Suprapubic skin (tissue), 4 donors: Measurements from ENCODE around the gene DSTN. TPM values are rescaled to one million over a fixed set of nuclear protein-coding genes. Genes with fewer than 3 reads are reported as not detected.
A peak's percentile ranks its signal among the peaks of the same experiment; 100 is the strongest.

Experiments used
- DNase-seq, 2 donors: peaks; one replicate each; pipeline ENCODE4 v3.0.0-alpha.2; 2019; ENCODE audit warnings: low spot score in 2 of 2
- H3K27ac ChIP-seq: fragments of 200-600 bp; sonication (generic); one replicate; pipeline ENCODE4 v1.5.1; 2019
- H3K27me3 ChIP-seq: fragments of 200-600 bp; sonication (generic); one replicate; pipeline ENCODE4 v1.5.1; 2019
- H3K36me3 ChIP-seq: fragments of 200-600 bp; sonication (generic); one replicate; pipeline ENCODE4 v1.5.1; 2019
- H3K4me1 ChIP-seq: fragments of 200-600 bp; sonication (generic); one replicate; pipeline ENCODE4 v1.5.1; 2019
- H3K4me3 ChIP-seq: fragments of 200-600 bp; sonication (generic); one replicate; pipeline ENCODE4 v1.5.1; 2019; ENCODE audit warnings: mild to moderate bottlenecking
- H3K9me3 ChIP-seq: fragments of 200-600 bp; sonication (generic); one replicate; pipeline ENCODE4 v1.5.1; 2019
- CTCF ChIP-seq, 2 donors: fragments of 200-600 bp in 1 of 2; fragments of 450-650 bp in 1 of 2; sonication (generic) in 1 of 2; IDR thresholded peaks; one replicate each; pipeline ENCODE4 v1.5.1; 2016 to 2019; ENCODE audit warnings: antibody characterized with exemption in 2 of 2, mild to moderate bottlenecking in 1 of 2, moderate library complexity in 1 of 2
- EP300 ChIP-seq: sonication (generic); formaldehyde crosslinking; IDR thresholded peaks from one replicate; pipeline ENCODE4 v1.6.1; 2017; ENCODE audit warnings: antibody characterized with exemption
- POLR2A ChIP-seq, 2 donors: fragments of 450-650 bp; IDR thresholded peaks; one replicate each; pipeline ENCODE4 v1.6.1; 2017; ENCODE audit warnings: antibody characterized with exemption in 2 of 2, mild to moderate bottlenecking in 2 of 2, moderate library complexity in 2 of 2
- POLR2AphosphoS5 ChIP-seq, 3 donors: sonication (generic); formaldehyde crosslinking; IDR thresholded peaks; one replicate each; pipeline ENCODE4 v1.6.1; 2017; ENCODE audit warnings: antibody characterized with exemption in 3 of 3
- WGBS: methylation state at CpG from one replicate; pipeline ENCODE4 v1.1.5; 2018; 5-methylcytosine and 5-hydroxymethylcytosine counted together
- total RNA-seq, 4 donors: library from RNA; depleted of rRNA; stranded (reverse); fragments of >200 nt; gene quantifications; one replicate each; pipeline ENCODE4 v1.1.0, GENCODE V29; 2016

The DSTN gene
- total RNA-seq, 4 donors from 2014 or later, result 186 to 301 (median 258) TPM

GRCh38 chr20:17562804-17563305 lies 7.0 kb upstream of the DSTN start:
- H3K27me3 ChIP-seq, result no peaks in the 10 kb centered on the region
- peak overlapping the region; percentile 48 for H3K27ac ChIP-seq
- H3K4me3 ChIP-seq, result no peak overlapping the region
- DNase-seq, result no peak
- no peak for TF ChIP-seq POLR2AphosphoS5 (IDR thresholded peaks at IDR 0.05)
- peak; percentile 27 for TF ChIP-seq EP300
- H3K9me3 ChIP-seq, result no peaks in the 10 kb centered on the region
- WGBS, result 84% methylated on average over 2 of the region's 2 CpGs
- no peaks in the 10 kb centered on the region for H3K36me3 ChIP-seq
- peaks cover 17% of the 10 kb centered on the region for H3K4me1 ChIP-seq

- Histone ChIP-seq H3K27ac (no peak overlapping the region), H3K4me1 (peaks cover 9% of the 10 kb centered on the region), H3K9me3 (no peaks in the 10 kb centered on the region), H3K27me3 (no peaks in the 10 kb centered on the region), H3K4me3 (no peak overlapping the region), H3K36me3 (no peaks in the 10 kb centered on the region)
- TF ChIP-seq POLR2A (IDR thresholded peaks at IDR 0.05), result no peak
- TF ChIP-seq CTCF (IDR thresholded peaks at IDR 0.05), result no peak
- TF ChIP-seq POLR2AphosphoS5 (IDR thresholded peaks at IDR 0.05), result no peak
- TF ChIP-seq EP300, result no peak
- WGBS, result 38% methylated on average over 4 of the region's 4 CpGs
- DNase-seq, result no peak
Measured at GRCh38 chr20:17565169-17565845, 4.6 kb upstream of the DSTN start.

- no peaks in the 10 kb centered on the region for H3K9me3 ChIP-seq
- H3K4me3 ChIP-seq, result no peak overlapping the region
- H3K36me3 ChIP-seq, result no peaks in the 10 kb centered on the region
- 90% methylated on average over 3 of the region's 3 CpGs for WGBS
- peaks cover 15% of the 10 kb centered on the region for H3K4me1 ChIP-seq
- DNase-seq, result no peak
- no peaks in the 10 kb centered on the region for H3K27me3 ChIP-seq
- TF ChIP-seq POLR2AphosphoS5 (IDR thresholded peaks at IDR 0.05), result no peak
- no peak for TF ChIP-seq POLR2A (IDR thresholded peaks at IDR 0.05)
- no peak for TF ChIP-seq CTCF (IDR thresholded peaks at IDR 0.05)
- no peak for TF ChIP-seq EP300
- no peak overlapping the region for H3K27ac ChIP-seq
Measured at GRCh38 chr20:17566345-17566744, 3.5 kb upstream of the DSTN start.

- WGBS, result 65% methylated on average over 6 of the region's 6 CpGs
- H3K4me3 ChIP-seq, result peak overlapping the region; percentile 98
- TF ChIP-seq POLR2A (IDR thresholded peaks at IDR 0.05) (no peak), POLR2AphosphoS5 (IDR thresholded peaks at IDR 0.05) (no peak), CTCF (IDR thresholded peaks at IDR 0.05) (no peak), EP300 (no peak)
Measured at GRCh38 chr20:17568045-17568788, 1.7 kb upstream of the DSTN start.

GRCh38 chr20:17568972-17569521 lies 828 bp upstream of the DSTN start:
- H3K4me1 ChIP-seq, result peaks cover 41% of the 10 kb centered on the region
- DNase-seq, result peak; percentile 95
- no peaks in the 10 kb centered on the region for H3K36me3 ChIP-seq
- under 1% methylated on average over 36 of the region's 38 CpGs for WGBS
- no peak for TF ChIP-seq CTCF (IDR thresholded peaks at IDR 0.05)
- TF ChIP-seq EP300, result no peak
- peak in 2 of 3 donors; percentile 75 to 85 for TF ChIP-seq POLR2AphosphoS5 (IDR thresholded peaks at IDR 0.05)
- peak in 1 of 2 donors; percentile 51 for TF ChIP-seq POLR2A (IDR thresholded peaks at IDR 0.05)
- H3K27me3 ChIP-seq, result no peaks in the 10 kb centered on the region
- H3K9me3 ChIP-seq, result no peaks in the 10 kb centered on the region
- H3K4me3 ChIP-seq, result peak overlapping the region; percentile 98
- peak overlapping the region; percentile 100 for H3K27ac ChIP-seq

More at GRCh38 chr20:17568045-17568788, 1.7 kb upstream of the DSTN start:
- no peak for DNase-seq
- Histone ChIP-seq H3K4me1 (peaks cover 34% of the 10 kb centered on the region), H3K36me3 (no peaks in the 10 kb centered on the region), H3K27me3 (no peaks in the 10 kb centered on the region), H3K9me3 (no peaks in the 10 kb centered on the region), H3K27ac (peak overlapping the region; percentile 100)
